PC-9 (cell line): ENCODE measurements around the gene SOX5. TPM values are rescaled to one million over a fixed set of nuclear protein-coding genes. Genes with fewer than 3 reads are reported as not detected.

Source experiments
- BruUV-seq: library from RNA; stranded (reverse); fragments of 400-500 nt; replicated peaks from 2 replicates; lab custom pipeline; 2021; lab: Mats Ljungman, UMichigan
- CTCF ChIA-PET: fragments of 300-600 bp; sonication (Branson Sonifier 250); formaldehyde crosslinking; loops from one replicate; lab custom pipeline; 2022; ENCODE audit warnings: antibody characterized with exemption; lab: Charles Lee
- POLR2A ChIA-PET: fragments of 300-600 bp; sonication (Branson Sonifier 250); formaldehyde crosslinking; loops from one replicate; lab custom pipeline; 2022; ENCODE audit warnings: antibody characterized with exemption; ENCODE audit not compliant: unreplicated experiment; lab: Charles Lee
- DNase-seq, 2 experiments: peaks; one replicate each; pipeline versions ENCODE4 v3.0.0 to v3.0.0-alpha.2; 2015 to 2022; ENCODE audit warnings: mixed read lengths in 1 of 2
- H2AFZ ChIP-seq: fragments of 200-600 bp; sonication (generic); 2 replicates; pipeline ENCODE4 v1.8.1; 2017; ENCODE audit warnings: antibody characterized with exemption
- H3F3A ChIP-seq: fragments of 200-600 bp; sonication (generic); 2 replicates; pipeline ENCODE4 v1.8.1; 2017; ENCODE audit warnings: antibody characterized with exemption, mild to moderate bottlenecking, low read depth; ENCODE audit not compliant: insufficient read depth
- H3K27ac ChIP-seq: fragments of 200-600 bp; sonication (generic); 2 replicates; pipeline ENCODE4 v1.6.1; 2016; ENCODE audit warnings: mixed run types
- H3K27me3 ChIP-seq: fragments of 200-600 bp; sonication (generic); 2 replicates; pipeline ENCODE4 v1.6.1; 2016; ENCODE audit warnings: low read depth, mixed run types; ENCODE audit not compliant: insufficient read depth
- H3K36me3 ChIP-seq: fragments of 200-600 bp; sonication (generic); 2 replicates; pipeline ENCODE4 v1.6.1; 2016; ENCODE audit warnings: low read depth, mixed run types
- H3K4me1 ChIP-seq: fragments of 200-600 bp; sonication (generic); replicated peaks from 2 replicates; pipeline ENCODE4 v1.6.1; 2016; ENCODE audit warnings: mixed run types; ENCODE audit not compliant: insufficient read depth
- H3K4me2 ChIP-seq: fragments of 200-600 bp; sonication (generic); 2 replicates; pipeline ENCODE4 v1.6.1; 2017; ENCODE audit warnings: mixed run types
- H3K4me3 ChIP-seq: fragments of 200-600 bp; sonication (generic); 2 replicates; pipeline ENCODE4 v1.6.1; 2016; ENCODE audit warnings: mixed run types
- H3K79me2 ChIP-seq: fragments of 200-600 bp; sonication (generic); 2 replicates; pipeline ENCODE4 v1.6.1; 2017; ENCODE audit warnings: low read depth, mixed run types
- H3K9me2 ChIP-seq: fragments of 200-600 bp; sonication (generic); 2 replicates; pipeline ENCODE4 v1.8.1; 2017; ENCODE audit warnings: mild to moderate bottlenecking; ENCODE audit not compliant: insufficient read depth
- H3K9me3 ChIP-seq: fragments of 200-600 bp; sonication (generic); 2 replicates; pipeline ENCODE4 v1.8.1; 2016; ENCODE audit warnings: low read depth; ENCODE audit not compliant: insufficient read depth
- H4K20me1 ChIP-seq: fragments of 200-600 bp; sonication (generic); 2 replicates; pipeline ENCODE4 v1.8.1; 2017; ENCODE audit not compliant: insufficient read depth
- EZH2 ChIP-seq: fragments of 200-600 bp; sonication (generic); IDR thresholded peaks from 2 replicates; pipeline ENCODE4 v1.8.0; 2017; ENCODE audit warnings: antibody characterized with exemption, low read depth
- intact Hi-C: fragments of 100-400 bp; cut with micrococcal nuclease; formaldehyde crosslinking; loops from one replicate; pipeline ENCODE4 v1.10.0; 2022; ENCODE audit not compliant: unreplicated experiment
- total RNA-seq: library from RNA; stranded (reverse); gene quantifications from 2 replicates; pipeline ENCODE4 v1.2.3, GENCODE V29; 2021
- TF ChIP-seq, protein P1 (sequence below): fragments of 200-600 bp; sonication (generic); conservative IDR thresholded peaks from 2 replicates; pipeline ENCODE4 v1.6.1; 2017; ENCODE audit warnings: mixed run types, antibody characterized with exemption, mild to moderate bottlenecking, moderate library complexity

Gene SOX5
- total RNA-seq, 1 experiment from 2014 or later = not detected

DNA sequence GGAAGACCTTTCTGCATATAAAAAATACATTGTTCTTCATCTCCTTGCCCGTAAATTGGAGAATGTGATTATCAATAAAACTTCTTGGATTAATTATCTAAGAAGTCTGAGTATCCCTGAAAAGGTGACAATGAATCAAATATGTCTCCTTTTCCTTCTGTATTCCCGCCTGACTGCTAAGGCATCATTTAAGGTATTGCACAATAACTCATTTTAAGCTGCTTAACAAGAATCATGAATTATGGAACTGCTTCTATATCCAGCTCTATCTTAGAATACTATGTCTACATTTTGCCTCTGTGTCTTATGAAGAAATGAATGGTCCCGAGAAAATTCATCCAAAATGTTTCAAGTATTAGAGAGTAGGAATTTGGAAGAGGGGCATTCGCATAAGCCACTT, 294.4 kb downstream of the SOX5 start:
- Histone ChIP-seq H3K27ac (no peak overlapping the region), H2AFZ (no peak overlapping the region), H3K4me3 (no peak overlapping the region), H3K9me3 (no peaks in the 10 kb centered on the region), H3K27me3 (peaks cover 4% of the 10 kb centered on the region; the same call in 1 of the 2 replicates), H3K9me2 (no peaks in the 10 kb centered on the region), H3K4me2 (no peak overlapping the region), H3K4me1 (no peaks in the 10 kb centered on the region), H3K36me3 (no peaks in the 10 kb centered on the region), H4K20me1 (no peaks in the 10 kb centered on the region), H3F3A (no peaks in the 10 kb centered on the region), H3K79me2 (no peaks in the 10 kb centered on the region)
- ChIA-PET CTCF (no interaction called here), POLR2A (no interaction called here)
- DNase-seq = no peak
- intact Hi-C loops = no loop called here
- no TSS peak for BruUV-seq
- TF ChIP-seq, protein P1, sequence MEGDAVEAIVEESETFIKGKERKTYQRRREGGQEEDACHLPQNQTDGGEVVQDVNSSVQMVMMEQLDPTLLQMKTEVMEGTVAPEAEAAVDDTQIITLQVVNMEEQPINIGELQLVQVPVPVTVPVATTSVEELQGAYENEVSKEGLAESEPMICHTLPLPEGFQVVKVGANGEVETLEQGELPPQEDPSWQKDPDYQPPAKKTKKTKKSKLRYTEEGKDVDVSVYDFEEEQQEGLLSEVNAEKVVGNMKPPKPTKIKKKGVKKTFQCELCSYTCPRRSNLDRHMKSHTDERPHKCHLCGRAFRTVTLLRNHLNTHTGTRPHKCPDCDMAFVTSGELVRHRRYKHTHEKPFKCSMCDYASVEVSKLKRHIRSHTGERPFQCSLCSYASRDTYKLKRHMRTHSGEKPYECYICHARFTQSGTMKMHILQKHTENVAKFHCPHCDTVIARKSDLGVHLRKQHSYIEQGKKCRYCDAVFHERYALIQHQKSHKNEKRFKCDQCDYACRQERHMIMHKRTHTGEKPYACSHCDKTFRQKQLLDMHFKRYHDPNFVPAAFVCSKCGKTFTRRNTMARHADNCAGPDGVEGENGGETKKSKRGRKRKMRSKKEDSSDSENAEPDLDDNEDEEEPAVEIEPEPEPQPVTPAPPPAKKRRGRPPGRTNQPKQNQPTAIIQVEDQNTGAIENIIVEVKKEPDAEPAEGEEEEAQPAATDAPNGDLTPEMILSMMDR = no peak
- no peak for TF ChIP-seq EZH2

DNA sequence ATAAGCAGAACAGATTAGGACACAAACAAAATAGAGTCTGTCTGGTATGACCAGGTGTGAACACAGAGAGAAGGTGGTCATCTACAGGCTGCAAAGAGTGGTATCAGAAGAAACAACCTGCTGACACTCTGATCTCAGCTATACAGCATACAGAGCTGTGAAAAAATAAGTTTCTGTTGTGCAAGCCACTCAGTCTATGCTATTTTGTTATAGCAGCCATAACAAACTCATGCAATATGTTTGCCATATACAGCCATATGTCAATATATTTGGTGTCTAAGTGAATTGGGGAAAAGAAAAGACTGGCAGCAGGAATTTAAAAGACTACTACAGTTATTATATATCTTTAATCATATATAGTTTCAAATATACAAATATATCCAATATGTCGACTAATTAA, 300.9 kb downstream of the SOX5 start:
- Histone ChIP-seq H3K36me3 (no peaks in the 10 kb centered on the region), H2AFZ (no peak overlapping the region), H3K9me3 (no peaks in the 10 kb centered on the region), H3K9me2 (no peaks in the 10 kb centered on the region), H4K20me1 (no peaks in the 10 kb centered on the region), H3F3A (no peaks in the 10 kb centered on the region), H3K4me2 (no peak overlapping the region), H3K4me3 (no peak overlapping the region), H3K27ac (no peak overlapping the region), H3K79me2 (no peaks in the 10 kb centered on the region), H3K27me3 (no peaks in the 10 kb centered on the region), H3K4me1 (no peaks in the 10 kb centered on the region)
- BruUV-seq = no TSS peak
- ChIA-PET POLR2A (no interaction called here), CTCF (no interaction called here)
- TF ChIP-seq, protein P1 = no peak
- TF ChIP-seq EZH2 = no peak
- intact Hi-C loops = no loop called here
- no peak for DNase-seq

DNA sequence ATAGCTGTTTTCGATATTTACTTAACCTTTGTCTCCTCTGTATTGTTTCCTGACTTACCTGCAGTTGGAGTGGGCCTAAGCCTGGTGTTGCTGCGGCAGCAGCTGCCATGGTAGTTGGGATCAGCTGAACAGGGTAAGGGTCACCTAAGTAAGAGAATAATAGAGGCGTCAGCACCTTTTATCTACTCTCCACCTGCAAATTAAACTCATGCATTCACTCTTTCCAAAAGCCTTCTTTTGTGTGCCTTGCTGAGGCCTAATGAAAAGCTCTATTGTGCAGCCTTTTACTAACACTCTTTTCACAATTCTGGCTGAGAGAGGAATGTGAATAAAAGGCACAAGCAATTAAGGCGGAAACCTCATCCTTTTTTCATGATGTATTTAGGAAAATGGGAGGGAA, 308.7 kb downstream of the SOX5 start:
- no peaks in the 10 kb centered on the region for H4K20me1 ChIP-seq
- no peaks in the 10 kb centered on the region for H3F3A ChIP-seq
- TF ChIP-seq EZH2 = no peak
- TF ChIP-seq, protein P1 = no peak
- H3K36me3 ChIP-seq = no peaks in the 10 kb centered on the region
- ChIA-PET POLR2A (no interaction called here), CTCF (interaction anchor here (0.6 kb wide), 1 partner anchor 51 kb away, joined by 4 read pairs; no protein-coding TSS in a partner anchor)
- H3K4me1 ChIP-seq = no peaks in the 10 kb centered on the region
- intact Hi-C loops = no loop called here
- H3K27ac ChIP-seq = no peak overlapping the region
- H3K9me3 ChIP-seq = no peaks in the 10 kb centered on the region
- BruUV-seq = no TSS peak
- H3K4me3 ChIP-seq = no peak overlapping the region
- H3K27me3 ChIP-seq = peaks cover 16% of the 10 kb centered on the region
- DNase-seq = no peak
- H3K4me2 ChIP-seq = no peak overlapping the region
- H3K79me2 ChIP-seq = no peaks in the 10 kb centered on the region
- H3K9me2 ChIP-seq = no peaks in the 10 kb centered on the region
- H2AFZ ChIP-seq = no peak overlapping the region
